GM04504 (cell line): Measurements from ENCODE around the gene B3GALT2.
A peak's percentile ranks its signal among the peaks of the same experiment; 100 is the strongest.

ENCODE experiments used
- DNase-seq: peaks from one replicate; pipeline ENCODE4 v3.0.0-alpha.2; 2012; ENCODE audit warnings: low read depth

B3GALT2 gene

GRCh38 chr1:193183019-193183627, 3.3 kb downstream of the B3GALT2 start:
- peak; percentile 27 for DNase-seq

DNA sequence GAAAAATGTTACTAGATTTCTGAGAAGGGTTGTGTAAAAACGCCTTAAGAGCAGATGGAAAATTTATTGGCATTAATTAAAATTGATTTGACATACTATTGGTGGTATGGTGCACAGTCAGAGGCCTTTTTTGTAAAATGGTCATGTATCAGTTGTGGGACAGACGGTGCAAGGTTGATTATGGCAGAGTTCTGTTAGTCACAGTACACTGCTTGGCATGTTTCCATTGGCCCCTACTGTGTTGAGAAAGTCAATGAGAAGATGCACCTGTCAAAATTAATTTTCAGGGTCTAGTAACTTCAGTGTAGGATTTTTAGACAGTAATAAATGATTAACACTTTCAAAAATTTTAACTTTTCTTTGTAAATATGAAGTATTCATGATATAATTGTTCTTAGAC, 4.4 kb downstream of the B3GALT2 start:
- no peak for DNase-seq

DNA sequence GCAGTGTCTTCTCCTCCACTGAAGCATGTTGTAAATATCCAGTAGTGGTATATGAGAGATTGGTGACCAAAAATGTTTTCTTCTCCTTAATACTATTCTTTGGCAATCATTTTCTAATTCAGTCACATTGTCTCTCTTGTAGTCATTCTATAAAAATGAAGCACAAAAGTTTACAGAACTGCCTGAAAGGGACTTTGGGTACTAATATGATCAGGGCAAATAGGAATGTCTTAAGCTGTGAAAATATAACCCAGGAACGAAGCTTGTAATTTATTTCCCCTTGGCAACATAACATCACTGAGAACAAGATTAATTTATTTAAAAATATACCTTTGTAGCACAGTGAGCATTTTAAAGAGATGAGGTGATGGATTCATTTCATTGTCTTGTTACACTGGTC, 4.9 kb downstream of the B3GALT2 start:
- DNase-seq = no peak

GRCh38 chr1:193179094-193179493, 7.3 kb downstream of the B3GALT2 start:
- no peak for DNase-seq

DNA sequence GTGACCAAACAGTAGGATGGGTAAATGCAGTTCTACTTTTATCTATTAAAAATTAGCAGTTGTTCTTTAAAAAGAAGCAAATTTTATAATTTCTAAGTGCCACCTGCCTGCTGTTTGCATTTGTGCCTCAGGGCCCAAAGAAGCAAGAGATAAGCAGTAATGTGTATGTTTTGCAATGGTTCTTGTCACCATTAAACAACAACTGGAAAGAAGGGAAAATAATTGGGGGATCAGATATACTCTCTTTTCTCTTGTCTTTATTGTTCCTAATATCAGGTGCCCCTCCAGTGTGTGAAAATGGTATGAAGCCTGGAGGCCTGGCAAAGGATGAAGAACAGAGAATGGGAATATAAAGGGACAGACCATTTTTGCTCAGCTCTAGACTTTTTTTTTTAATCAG, 9.6 kb downstream of the B3GALT2 start:
- no peak for DNase-seq

- DNase-seq = no peak
These were observed 10.3 kb downstream of the B3GALT2 start for GRCh38 chr1:193176113-193176512.

DNA sequence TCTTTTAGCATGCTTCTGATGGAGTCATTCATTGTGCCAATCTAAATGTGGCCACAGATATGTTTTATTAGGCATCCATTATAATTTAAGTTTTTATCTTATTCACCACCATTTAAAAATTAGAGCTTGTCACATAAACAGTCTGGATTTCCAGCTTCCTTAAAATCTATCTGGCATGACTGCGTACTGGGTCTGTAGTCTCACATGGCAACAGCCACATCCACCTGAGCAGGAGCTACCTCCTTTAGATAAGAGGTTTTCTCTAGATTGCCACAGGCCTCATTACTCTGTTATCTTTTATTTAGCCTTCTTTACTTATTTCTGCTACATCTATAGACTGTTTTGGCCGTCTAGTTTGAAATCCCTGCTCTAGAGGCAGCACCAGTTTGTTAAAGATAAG, 29.1 kb downstream of the B3GALT2 start:
- no peak for DNase-seq

DNA sequence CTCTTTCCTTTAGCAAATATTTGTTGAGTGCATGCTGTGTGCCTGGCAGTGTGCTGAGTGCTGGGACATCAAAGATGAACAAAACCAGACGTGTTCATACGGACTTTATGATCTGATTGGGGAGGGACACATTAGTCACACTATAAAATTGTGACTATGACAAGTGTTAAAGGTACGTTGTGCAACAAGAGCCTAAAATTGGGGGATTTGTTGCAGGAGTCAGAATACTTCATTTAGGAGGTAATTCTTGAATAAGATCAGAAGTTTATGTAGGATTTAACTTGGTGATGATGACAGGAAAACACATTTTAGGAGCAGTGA, 29.6 kb downstream of the B3GALT2 start:
- no peak for DNase-seq

DNA sequence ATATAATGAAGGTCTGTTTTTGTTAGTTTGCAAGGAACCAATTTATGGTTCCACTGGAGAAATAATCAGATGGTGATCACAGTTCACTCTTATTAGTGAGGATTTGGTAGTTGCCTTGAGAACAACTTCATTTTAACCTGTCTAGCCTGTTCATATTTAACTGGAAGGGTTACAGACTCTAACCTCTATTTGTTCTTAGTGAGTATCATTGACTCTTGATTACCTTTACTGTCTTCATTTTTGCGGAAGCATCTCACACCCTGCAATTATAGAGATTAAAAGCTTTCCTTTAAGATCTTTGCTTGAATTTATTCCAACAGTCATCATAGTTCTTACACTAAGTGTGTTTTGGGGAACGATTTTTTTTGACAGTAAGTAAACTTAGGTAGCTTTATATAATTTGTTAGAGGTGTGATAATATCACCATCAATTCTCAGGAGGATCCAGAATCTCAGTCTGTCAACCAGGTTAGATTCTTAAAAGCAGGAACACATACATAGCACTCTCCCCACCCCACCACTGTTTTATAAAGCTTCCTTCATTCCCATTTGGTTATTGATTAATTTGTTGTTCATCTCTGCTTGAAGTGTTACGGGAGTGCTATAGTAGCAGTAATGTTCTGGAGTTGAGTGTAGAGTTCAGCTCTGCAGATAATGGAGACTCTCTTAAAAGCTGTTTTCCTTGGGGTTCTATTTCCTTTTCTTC, 30.1 kb downstream of the B3GALT2 start:
- DNase-seq = no peak

DNA sequence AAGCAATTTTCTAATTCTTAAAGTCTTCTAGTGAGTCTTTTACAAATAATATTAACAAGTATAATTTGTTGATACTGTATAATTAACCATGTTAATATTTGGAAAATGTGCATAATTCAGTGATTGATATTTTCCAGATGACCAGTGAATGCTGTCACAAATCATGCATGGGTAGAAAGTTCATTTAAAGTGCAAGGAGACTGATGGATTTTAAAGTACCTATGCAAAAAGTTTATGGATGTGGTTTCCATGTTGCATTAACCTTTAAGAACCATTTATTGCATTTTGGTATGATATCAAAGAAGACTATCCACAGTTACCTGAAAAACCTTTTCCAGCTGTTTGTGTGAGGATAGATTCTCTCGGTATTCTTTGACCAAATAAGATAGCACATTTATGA, 41.4 kb downstream of the B3GALT2 start:
- no peak for DNase-seq

GRCh38 chr1:193144361-193144938, 42.0 kb downstream of the B3GALT2 start:
- no peak for DNase-seq

- no peak for DNase-seq
These were observed 43.1 kb downstream of the B3GALT2 start for GRCh38 chr1:193143285-193143684.

DNA sequence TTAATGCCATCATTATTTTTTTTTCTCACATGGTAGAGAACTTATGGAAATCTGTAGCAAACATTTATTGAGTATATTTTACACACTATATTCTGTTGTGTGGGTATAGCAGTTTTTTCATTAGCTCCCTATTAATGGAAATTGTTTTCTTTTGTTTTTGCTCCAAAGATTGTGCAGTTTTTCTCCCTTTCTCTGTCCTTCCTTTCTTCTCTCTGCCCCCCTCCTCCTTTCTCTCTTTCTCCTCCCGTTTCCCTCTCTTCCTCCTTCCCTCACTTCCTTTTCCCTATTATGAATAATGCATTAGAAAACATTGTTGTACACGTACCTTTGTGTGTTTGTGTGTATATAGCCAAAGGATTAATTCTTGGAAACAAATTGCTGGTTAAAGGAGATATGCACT, 44.0 kb downstream of the B3GALT2 start:
- no peak for DNase-seq

DNA sequence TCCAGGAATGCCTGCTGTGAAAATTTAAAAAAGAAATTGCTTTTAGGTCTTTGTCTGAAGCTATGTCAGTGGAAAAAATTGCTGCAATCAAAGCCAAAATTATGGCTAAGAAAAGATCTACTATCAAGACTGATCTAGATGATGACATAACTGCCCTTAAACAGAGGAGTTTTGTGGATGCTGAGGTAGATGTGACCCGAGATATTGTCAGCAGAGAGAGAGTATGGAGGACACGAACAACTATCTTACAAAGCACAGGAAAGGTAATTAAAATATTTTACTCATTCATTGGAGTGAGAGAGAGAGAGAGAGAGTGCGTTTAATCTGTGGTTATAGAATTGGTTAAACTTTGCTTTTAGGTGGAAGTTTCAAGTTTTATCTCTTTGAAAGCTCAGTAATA, 44.6 kb downstream of the B3GALT2 start:
- DNase-seq = no peak

DNA sequence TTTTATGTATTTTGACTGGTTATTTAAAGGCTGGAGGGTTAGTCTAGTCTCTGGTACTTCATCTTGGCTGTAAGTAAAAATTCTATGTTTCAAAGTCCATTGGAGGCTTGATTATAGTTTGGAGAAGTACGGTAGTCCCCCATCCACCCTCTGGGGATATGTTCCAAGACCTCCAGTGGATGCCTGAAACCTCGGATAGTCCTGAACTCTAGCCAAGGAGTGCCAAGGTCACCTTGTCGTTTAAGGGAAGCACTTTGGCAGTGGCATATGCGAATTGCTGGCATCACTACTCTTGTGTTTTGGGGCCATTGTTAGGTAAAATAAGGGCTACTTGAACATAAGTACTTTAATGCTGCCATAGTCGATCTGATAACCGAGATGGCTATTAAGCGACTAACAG, 46.2 kb downstream of the B3GALT2 start:
- DNase-seq = no peak

GRCh38 chr1:193131266-193131860, 55.0 kb downstream of the B3GALT2 start:
- no peak for DNase-seq
